ENCODE data around the gene HIP1R.
"Not testable (repeated sequence)": the region's sequence is repeated elsewhere in the genome, so short reads cannot be mapped to it uniquely, and the experiment has no call there.

Gene HIP1R

DNA sequence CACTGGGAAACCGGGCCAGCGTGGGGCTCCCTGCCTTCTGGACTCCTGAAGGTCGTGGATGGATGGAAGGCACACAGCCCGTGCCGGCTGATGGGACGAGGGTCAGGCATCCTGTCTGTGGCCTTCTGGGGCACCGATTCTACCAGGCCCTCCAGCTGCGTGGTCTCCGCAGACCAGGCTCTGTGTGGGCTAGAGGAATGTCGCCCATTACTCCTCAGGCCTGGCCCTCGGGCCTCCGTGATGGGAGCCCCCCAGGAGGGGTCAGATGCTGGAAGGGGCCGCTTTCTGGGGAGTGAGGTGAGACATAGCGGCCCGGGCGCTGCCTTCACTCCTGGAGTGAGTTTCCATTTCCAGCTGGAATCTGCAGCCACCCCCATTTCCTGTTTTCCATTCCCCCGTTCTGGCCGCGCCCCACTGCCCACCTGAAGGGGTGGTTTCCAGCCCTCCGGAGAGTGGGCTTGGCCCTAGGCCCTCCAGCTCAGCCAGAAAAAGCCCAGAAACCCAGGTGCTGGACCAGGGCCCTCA lies 26.9 kb downstream of the HIP1R start:
- no peak for DNase-seq

DNA sequence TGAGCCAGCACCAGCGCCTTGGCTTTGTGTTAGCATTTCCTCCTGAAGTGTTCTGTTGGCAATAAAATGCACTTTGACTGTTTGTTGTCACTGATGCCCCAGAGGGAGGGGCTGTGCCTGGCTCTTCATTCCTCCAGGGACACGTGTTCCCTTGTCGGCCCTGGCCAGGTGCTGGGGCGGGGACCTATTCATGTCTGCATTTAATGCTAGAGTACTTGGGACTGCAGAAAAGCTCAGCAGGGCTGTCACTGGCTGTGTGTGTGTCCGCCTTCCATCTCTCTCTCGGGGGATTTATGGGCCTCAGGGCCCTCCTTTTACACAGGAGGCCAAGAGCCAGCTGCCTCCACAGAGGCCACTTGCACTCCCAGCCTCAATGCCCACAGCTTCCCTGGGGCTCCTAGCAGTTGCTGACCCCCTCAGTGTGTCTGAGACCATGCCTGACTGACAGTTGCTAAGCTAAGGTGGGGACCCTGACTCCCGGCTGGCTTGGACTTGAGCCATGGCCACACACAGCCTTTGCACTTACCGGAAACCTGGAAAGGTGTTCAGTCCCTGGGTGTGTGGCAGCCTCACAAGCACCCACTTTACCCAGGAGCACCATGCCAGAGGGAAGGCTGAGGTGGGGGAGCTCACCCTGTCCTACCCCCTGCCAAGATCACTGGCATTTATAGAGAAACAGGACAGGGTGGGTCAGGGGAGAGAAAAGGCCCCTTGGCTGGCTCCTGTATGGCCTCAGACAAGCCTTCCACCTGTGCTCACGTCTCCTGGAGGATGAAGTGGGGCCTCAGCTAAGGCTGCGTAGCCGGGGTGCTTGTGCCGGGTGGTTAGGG lies 27.8 kb downstream of the HIP1R start:
- DNase-seq: no peak

DNA sequence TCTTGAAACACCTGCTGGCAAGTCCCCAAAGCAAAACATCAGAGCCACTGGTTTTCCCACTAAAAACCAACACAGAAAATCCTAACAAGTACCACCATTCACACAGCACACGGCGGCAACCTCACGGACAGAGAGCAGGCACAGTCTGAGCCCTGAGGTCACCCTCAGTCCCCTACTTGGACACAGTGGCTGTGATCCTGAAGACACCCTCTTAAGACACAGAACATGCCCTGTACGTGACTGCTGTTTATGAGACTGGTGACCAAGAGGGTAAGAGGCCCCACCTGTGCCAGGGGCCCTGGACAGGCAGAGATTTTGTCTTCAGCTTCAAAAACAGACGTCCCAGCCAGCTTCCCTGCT lies 29.6 kb downstream of the HIP1R start:
- DNase-seq: no peak

DNA sequence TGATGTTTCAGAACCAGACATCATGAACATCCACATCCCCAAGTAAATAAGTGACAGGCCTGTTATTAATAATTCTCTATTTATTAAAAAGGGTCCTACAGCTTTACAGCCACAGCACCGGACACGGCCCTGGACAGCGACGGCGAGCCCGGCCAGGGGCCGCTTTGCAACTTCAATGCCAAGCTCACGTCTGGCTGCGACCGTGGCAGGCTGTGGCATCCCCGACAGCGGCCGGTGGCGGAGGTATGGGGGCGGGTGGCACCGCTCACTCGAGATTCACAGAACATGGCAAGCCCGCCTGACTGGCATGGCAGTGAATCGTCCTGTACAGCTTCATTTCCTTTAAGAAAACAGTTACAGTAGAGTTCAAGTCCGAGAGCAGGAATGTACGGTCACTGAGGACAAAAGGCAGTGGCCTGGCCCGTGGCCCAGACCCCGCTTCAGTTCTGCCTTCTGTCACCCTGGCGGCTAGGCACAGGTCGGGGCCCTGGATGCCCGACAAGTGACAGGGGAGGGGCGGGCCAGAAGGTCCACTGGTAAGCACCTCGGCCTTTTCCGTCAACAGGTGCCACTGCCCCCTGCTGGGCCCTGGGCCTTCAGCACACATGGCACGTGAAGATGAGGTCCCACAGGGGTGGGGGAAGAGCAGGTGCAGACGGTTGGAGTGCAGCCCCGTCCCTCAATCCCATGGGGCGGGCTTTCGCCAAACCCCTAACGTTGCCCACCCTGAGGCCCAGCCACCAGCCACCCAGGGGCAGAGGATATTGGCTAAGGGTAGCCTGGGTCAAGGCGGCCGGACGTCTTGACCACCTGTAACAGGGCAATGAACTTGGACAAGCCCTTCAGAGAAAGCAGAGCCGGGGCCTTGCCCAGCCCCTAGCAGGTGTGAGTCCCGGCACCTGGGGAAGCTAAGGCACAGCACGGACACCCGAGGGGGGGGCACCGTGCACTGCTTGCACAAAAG lies 30.3 kb downstream of the HIP1R start:
- DNase-seq: no peak

DNA sequence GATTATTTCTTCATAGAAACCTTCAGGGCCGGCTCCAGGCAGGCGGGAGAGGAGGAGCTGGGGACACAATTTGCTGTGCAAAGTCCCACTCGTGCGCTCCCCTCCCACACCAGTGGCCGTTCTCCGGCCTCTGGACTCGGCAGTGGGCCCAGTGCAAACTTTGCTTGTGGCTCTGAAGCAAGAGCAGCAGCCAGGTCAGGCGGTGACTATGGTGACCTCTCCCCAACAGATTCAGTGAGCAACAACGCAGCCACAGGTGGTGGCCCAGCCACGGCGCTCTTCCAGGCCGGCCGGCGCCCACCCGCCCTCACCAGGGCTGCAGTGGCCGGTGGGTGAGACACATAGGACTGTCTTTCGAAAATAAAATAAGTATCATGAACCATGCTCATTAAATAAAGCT lies 31.1 kb downstream of the HIP1R start:
- DNase-seq: no peak

DNA sequence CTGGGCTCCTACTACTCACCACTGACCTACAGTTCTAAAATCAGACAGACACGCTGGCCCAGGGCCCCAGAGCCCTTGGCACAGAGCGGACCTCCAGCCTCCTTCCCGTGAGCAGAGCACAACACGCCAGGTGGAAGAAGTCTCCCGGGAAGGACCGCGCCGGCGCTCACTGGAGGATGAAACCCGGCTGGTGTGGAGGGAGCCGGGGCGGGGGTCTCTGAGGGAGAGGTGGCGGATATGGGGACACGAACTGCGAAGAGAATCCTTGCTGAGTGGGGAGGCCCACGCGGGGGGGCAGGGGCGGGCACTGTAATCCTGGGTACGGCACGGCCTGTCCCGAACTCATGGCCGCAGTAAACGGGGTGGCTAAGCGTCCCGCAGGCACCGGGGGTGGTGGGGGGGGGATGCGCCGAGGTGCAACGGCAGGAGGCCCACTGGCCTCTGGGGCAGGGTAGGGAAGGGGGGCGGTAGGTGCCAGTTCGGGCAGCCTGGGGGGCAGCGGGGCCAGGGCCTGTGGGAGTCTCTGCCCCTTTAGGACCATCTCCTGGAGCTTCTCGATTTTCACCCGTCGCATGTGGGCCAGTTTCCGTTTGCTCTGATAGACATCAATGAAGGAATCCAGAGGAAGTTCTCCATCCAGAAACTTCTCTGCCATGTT lies 31.8 kb downstream of the HIP1R start:
- no peak for DNase-seq

DNA sequence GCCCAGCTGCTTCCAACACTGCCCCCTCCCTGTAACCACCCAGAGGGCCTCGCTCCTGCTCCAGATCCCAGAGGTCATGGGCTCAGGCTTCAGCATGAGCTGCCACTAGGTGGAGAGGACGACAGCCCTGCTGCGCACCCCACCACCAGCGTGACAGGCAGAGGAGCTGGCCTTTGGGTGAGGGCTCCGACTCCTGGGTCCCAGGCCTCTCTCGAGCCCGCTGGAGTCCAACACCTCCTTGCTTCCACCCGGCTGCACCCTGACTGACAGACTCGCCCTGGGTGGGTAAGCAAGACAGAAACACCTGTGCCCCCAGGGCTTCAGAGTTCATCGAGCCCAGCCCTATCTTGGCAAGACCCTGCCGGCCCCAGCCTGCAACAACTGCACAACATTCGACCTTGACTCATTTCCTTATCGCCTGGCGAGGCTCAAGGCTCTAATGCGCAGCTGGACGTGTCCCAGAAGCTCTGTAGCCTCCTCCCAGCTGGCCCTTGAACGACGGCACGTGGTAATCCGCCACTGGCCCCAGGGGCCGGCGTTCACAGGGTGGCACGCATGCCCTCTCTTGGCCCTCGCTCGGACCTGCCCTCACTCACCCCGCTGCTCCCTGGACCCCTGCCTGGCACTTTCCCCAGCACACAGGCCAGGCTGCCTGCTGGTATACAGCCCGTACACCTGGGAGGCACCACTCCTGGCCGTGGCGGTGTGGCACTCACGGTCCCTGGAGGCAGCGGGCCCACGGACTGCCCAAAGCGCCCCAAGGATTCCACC lies 32.6 kb downstream of the HIP1R start:
- no peak for DNase-seq

DNA sequence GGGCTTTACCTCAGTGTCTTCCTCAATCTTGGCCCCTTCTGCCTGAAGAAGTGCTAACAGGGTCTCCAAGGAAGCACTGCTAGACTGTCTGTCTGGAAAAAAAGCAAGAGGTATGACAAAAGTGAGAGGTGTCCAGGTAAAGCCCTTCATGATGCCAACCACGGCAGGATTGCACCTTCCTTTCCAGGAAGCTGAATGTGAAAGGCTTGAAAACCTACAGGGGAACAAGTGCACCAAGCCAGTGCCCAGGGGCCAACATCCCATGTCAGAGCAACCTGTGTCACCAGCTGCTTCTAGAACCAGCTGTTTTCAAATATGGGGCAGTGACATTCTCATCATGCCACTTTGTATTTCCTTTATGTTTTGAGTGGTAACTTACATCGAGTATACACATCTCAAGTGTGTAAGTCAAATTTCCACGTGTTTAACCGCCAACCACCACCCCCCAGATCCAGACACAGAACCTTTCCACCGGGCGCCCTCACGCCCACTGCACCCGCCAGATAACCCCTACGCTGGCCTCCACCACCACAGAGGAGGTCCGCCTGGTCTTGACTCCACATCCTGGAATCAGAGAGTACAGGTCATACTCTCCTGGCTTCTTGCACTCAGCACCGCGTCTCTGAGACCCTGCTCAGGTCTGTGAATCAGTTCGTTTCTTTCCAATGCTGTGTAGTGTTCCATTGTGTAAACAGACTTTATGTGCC lies 33.4 kb downstream of the HIP1R start:
- no peak for DNase-seq

DNA sequence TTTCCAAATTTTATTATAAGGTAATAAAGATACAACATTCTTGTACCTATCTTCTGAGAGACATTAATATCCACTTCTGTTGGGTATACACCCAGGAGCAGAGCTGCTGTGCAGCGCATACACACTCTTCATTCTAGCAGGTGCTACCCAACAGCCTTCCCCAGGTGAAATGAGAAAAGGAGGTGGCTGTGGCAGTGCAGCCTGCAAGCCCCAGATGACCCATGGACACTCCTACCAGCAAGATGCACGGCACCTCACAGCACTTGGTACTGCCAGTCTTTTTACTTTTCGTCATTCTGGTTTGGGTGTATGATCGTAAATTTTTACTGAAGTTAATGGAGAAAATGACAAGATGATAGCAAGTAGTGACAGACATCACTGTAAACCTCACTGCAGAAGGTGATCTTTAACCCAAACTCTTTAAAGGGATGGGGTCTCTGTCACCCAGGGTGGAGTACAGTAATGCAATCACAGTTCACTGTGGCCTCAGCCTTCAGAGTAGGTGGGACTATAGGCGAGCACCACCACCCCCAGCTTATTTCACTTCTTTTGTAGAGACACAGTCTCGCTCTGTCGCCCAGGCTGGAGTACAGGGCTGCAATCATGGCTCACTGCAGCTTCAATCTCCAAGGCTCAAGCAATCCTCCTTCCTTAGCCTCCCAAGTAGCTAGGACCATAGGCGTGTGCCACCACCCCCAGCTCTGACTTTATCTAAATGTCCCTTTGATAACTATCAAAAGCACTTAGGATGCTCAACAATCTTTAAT lies 34.1 kb downstream of the HIP1R start:
- no peak for DNase-seq

DNA sequence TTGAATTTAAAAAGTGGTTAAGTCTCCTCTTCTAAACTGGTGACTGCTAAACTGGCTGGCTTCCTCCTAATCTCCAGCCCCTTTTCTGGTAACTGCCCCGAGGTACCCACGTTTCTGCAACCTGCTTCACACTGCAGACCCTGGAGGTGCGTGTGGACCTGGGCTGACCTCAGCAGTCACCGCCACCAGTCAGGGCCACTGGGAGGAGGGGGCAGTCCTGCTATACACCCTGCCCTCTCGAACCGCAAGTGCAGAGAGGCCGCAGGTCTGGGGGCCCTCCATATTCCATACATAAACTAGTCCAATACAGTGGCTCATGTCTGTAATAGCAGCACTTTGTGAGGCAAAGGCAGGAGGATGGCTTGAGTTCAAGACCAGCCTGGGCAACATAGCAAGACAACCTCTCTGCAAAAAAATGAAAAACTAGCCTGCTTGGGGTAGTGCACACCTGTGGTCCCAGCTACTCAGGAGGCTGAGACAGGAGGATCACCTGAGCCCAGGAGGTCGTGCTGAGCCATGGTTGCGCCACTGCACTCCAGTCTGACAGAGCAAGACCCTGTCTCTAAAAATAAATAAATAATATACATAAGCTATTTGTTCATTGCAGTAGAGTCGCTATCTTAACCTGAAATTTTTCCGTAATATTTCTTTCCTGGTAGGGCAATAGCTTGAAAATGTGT lies 35.0 kb downstream of the HIP1R start:
- no peak for DNase-seq

DNA sequence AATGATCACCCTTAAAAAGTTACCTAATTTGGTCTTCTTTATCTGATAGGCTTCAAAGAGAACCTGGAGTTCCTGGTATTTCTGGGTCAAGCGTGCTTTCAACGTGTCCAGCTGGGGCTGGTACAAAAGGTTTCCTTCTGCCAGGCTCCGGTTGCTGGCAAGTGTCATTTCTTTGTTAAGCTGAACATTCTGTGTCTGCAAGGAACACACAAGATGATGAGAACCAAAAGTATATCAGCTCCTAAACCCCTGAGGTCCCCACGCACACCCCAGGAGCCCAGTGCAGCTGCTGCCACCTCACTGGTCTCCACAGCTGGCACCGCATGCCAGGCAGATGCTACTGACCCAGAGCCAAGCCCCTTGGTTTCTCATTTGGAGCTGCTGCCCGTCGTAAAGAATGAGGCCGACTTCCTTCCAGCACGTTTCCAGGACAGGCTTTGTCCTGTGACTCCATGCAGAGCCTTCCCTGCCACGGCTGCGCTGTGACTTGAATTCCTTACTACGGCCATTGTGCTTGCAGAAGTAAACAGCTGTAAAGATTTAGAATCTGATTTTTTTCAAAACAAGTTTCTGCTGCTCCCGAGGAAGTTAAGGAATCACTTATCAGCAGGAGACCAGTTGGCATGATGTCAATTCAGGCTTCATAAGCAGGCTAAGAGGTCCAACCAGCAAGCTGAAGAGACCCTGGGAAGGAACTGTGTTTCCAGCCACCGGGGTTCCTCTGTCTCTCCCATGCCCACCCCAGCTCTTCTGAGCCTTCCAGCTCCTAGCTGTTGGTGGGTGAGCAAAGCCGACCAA lies 35.8 kb downstream of the HIP1R start:
- DNase-seq: no peak

DNA sequence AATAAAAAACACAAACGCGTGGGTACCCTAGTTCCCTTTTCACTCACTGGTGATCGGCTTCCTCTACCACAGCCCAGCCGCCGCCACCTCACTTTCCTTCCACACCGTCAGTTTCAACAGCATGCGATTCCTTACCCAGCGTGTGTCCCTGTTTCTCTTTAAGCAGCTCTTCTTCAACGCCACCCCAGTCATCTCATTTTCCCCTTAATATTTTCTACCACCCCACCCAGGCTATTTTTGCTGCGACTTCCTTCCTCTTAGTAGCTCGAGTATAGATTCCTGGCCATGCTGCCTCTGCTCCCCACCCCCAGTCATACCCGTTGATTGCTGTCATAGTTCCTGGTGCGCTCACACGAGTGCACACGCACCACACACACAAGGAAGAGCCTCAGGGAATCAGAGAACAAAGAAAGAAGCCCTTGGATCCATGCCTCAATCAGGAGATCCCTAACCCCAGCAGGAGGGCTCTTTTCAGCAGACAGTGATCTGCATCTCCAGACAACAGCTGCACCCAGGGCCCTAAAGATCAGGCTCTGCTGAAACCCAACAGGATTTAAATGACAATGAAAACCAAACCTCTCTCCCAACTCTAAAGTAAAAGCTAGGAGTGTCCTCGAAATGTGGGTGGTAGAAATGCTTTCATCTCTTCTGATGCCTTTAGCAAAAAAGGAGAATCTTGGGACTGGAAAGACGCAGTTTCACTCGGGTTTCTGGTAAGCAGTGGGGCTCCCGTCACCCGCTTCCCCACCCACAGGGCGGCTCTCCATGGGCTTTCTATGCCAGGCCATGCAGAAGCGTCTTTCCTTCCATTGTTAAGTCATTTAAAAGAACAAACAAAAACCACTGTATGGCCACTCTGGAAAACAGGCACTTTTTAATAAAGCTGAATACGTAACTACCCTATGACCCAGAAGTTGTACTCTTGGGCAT lies 36.9 kb downstream of the HIP1R start:
- peak; percentile 24 for DNase-seq

DNA sequence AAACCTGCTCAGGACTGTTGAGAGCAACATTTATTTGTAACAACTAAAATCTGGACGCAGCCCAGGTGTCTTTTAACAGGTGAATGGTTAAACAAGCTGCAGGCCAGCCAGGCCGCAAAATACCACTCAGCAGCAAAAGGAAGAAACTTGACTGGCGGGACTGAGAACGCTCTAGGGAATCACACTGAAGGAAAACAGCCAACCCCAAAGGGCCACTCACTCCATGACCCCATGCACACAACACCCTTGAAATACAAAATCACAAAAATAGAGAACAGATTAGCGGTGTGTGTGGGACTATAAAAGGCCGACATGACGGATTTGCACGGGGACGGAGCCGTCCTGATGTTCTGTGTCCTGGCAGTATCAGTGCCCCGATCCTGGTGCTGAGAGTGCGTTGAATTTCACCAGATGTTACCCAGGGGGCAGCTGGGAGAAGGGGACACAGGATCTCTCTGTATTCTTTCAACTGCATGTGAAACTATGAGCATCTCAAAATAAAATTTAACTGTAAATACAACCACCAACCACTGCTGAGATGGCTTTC lies 37.6 kb downstream of the HIP1R start:
- no peak for DNase-seq

DNA sequence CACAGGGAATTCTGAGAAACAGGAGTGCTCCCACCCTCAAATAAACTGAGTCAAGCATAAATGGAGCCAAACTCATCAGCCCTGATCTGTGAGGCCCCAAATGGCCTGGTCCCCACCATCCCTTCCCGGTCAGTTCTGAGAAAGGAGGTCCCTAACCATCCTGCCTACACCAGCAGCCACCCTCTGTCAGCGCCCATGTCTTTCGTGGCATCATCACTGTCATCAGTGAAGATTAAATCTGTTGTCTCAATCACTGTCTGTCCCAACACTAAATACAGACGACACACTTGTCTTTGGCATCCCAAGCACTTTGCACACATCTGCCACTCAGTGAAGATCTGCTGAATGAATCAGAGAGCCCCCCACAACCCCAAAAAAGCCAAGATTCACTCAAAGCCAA lies 38.3 kb downstream of the HIP1R start:
- DNase-seq: no peak

DNA sequence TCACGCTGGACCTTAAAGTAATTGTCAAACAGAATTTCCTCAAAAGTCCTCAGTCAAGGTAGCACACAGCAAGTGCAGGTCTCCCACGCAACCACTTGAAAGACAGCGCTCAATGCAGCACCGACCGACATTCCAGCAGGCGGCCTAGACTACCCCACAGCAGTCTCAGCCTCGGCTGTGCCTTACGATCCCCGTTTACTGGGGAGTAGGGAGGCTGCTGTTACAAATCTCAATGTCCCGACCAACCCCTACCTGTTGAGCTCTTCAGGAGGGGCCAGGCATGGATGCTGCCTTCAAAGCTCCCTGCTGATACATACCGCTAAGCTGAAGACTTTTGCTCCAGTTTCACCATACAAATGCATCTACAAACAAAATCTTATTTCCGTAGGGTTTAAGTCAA lies 38.8 kb downstream of the HIP1R start:
- no peak for DNase-seq

DNA sequence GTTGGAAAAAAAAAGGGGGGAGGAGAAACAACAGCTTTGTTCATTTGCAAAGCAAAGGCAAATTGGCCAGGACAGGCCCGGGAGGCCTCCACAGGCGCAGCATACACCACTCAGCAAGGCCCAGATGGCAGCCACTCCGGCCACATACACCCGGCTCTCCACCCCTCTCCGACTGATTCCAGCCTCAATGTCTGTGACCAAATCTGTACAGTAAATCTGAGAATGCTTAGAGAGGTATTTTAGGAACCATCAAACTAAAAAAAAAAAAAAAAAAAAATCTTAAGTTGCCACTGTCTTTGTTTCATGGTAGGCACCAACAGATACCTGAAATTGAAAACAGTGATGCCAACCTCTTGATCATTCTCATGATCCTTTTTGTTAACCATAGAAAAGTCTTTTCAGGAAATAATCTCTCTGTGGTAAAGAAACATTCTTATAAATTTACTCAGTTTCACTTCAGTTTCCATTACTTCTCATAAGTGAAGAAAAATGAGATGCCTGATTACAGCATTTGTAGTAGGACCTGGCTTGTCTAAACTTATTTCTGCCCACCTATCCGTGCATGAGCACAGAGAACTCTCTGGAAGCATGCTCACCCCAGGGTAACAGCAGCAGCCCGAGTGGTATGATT lies 40.4 kb downstream of the HIP1R start:
- peak; percentile 71 for DNase-seq

DNA sequence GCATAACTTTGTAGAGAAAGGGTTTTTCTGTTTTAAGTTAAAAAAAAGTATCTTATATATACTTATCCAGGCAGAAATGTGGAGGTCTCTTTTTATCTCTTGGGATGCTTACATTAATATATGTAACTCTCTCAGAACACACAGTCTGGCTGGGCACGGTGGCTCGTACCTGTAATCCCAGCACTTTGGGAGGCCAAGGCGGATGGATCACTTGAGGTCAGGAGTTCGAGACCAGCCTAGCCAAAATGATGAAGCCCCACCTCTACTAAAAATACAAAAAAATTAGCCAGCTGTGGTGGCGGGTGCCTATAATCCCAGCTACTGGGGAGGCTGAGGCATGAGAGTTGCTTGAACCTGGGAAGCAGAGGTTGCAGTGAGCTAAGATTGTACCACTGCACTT lies 41.0 kb downstream of the HIP1R start:
- DNase-seq: not testable (repeated sequence)

DNA sequence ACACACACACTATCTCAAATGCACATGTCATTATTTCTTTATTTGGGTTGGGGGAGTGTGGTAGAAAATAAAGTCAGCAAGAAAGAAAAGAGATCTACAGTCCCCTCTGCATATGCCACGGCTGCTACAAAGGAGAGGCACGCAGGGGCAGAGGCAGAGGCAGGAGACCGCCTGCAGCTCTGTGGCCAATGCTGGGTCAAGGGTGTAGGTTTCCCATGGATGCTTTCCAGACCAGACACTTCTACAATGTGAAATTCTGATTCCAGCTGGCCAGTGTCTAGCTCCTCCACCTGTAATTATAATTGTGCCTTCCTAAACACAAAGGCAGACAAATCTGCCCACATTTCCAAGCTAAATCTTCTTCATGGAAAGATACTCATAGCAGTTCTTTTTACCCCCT lies 41.5 kb downstream of the HIP1R start:
- DNase-seq: no peak

All from RPMI8226 (cell line).